PC-9 (cell line): Measurements from ENCODE around the gene CYYR1.

Experiments used
- EZH2 ChIP-seq: fragments of 200-600 bp; sonication (generic); IDR thresholded peaks from 2 replicates; pipeline ENCODE4 v1.8.0; 2017; ENCODE audit warnings: antibody characterized with exemption, low read depth
- TF ChIP-seq, protein P1 (sequence below): fragments of 200-600 bp; sonication (generic); conservative IDR thresholded peaks from 2 replicates; pipeline ENCODE4 v1.6.1; 2017; ENCODE audit warnings: mixed run types, antibody characterized with exemption, mild to moderate bottlenecking, moderate library complexity

DNA sequence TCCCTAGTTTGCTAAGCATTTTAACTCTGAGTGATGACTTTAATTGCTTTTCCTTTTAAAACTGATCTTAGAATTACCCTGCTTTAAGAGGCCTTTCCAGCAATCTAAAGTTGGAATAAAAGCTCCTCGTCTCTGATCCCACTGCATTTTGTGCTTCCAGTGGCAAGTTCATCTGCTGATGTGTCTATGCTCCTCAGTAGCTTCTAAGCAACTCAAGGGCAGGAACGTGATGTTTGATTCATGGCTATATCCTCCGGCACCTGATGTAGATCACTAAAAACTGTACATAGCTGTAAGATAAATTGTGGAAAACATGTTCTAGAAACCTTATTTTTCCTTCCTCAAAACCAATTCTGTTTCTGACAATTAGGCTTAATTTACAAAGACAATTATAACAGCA, 12.5 kb downstream of the CYYR1 start:
- TF ChIP-seq, protein P1, sequence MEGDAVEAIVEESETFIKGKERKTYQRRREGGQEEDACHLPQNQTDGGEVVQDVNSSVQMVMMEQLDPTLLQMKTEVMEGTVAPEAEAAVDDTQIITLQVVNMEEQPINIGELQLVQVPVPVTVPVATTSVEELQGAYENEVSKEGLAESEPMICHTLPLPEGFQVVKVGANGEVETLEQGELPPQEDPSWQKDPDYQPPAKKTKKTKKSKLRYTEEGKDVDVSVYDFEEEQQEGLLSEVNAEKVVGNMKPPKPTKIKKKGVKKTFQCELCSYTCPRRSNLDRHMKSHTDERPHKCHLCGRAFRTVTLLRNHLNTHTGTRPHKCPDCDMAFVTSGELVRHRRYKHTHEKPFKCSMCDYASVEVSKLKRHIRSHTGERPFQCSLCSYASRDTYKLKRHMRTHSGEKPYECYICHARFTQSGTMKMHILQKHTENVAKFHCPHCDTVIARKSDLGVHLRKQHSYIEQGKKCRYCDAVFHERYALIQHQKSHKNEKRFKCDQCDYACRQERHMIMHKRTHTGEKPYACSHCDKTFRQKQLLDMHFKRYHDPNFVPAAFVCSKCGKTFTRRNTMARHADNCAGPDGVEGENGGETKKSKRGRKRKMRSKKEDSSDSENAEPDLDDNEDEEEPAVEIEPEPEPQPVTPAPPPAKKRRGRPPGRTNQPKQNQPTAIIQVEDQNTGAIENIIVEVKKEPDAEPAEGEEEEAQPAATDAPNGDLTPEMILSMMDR, result no peak
- no peak for TF ChIP-seq EZH2
